ENCODE data around the gene SIPA1L3.

SIPA1L3 gene

GRCh38 chr19:38211151-38211591 lies 304.2 kb downstream of the SIPA1L3 start:
- Histone ChIP-seq H4K20me1 (ENCODE audit: insufficient read depth, low read length) (no peaks in the 10 kb centered on the region), H3F3A (ENCODE audit: insufficient read depth, low read length) (peaks cover 6% of the 10 kb centered on the region; the same call in 1 of the 2 replicates), H3K4me3 (ENCODE audit: low read length) (no peak overlapping the region), H3K9ac (ENCODE audit: low read length) (no peak overlapping the region), H3K27me3 (replicated peaks; ENCODE audit: insufficient read depth, low read length) (peaks cover 27% of the 10 kb centered on the region), H3K9me2 (replicated peaks; ENCODE audit: insufficient read depth, low read length) (no peaks in the 10 kb centered on the region), H3K36me3 (replicated peaks; ENCODE audit: insufficient read depth, low read length) (no peaks in the 10 kb centered on the region), H3K4me2 (ENCODE audit: low read depth, low read length) (no peak overlapping the region), H3K27ac (ENCODE audit: low read length) (no peak overlapping the region), H3K4me1 (ENCODE audit: low read length) (peaks cover 14% of the 10 kb centered on the region; the same call in 1 of the 2 replicates), H3K9me3 (replicated peaks; ENCODE audit: insufficient read depth, low read length) (no peaks in the 10 kb centered on the region), H2AFZ (ENCODE audit: low read length) (no peak overlapping the region), H3K79me2 (ENCODE audit: low read length) (no peaks in the 10 kb centered on the region)
- DNase-seq = no peak
- TF ChIP-seq EZH2 (optimal IDR thresholded peaks at IDR 0.05; ENCODE audit: low read depth, low read length) = no peak
- no peak for TF ChIP-seq CTCF (IDR thresholded peaks at IDR 0.05; ENCODE audit: low read length)
- no peak for TF ChIP-seq EZH2phosphoT487 (IDR thresholded peaks at IDR 0.05; ENCODE audit: low read length)

GRCh38 chr19:38211766-38212165 lies 304.8 kb downstream of the SIPA1L3 start:
- H3K9me2 ChIP-seq (replicated peaks; ENCODE audit: insufficient read depth, low read length) = no peaks in the 10 kb centered on the region
- no peaks in the 10 kb centered on the region for H4K20me1 ChIP-seq (ENCODE audit: insufficient read depth, low read length)
- peaks cover 14% of the 10 kb centered on the region; the same call in 1 of the 2 replicates for H3K4me1 ChIP-seq (ENCODE audit: low read length)
- no peak overlapping the region for H3K4me3 ChIP-seq (ENCODE audit: low read length)
- no peak overlapping the region for H2AFZ ChIP-seq (ENCODE audit: low read length)
- H3K9ac ChIP-seq (ENCODE audit: low read length) = no peak overlapping the region
- H3K27ac ChIP-seq (ENCODE audit: low read length) = no peak overlapping the region
- H3K9me3 ChIP-seq (replicated peaks; ENCODE audit: insufficient read depth, low read length) = no peaks in the 10 kb centered on the region
- no peaks in the 10 kb centered on the region for H3K79me2 ChIP-seq (ENCODE audit: low read length)
- H3F3A ChIP-seq (ENCODE audit: insufficient read depth, low read length) = peaks cover 6% of the 10 kb centered on the region; the same call in 1 of the 2 replicates
- no peaks in the 10 kb centered on the region for H3K36me3 ChIP-seq (replicated peaks; ENCODE audit: insufficient read depth, low read length)
- peaks cover 29% of the 10 kb centered on the region for H3K27me3 ChIP-seq (replicated peaks; ENCODE audit: insufficient read depth, low read length)
- DNase-seq = no peak
- no peak overlapping the region for H3K4me2 ChIP-seq (ENCODE audit: low read depth, low read length)
- TF ChIP-seq EZH2 (optimal IDR thresholded peaks at IDR 0.05; ENCODE audit: low read depth, low read length) = no peak

- Histone ChIP-seq H3K36me3 (replicated peaks; ENCODE audit: insufficient read depth, low read length) (no peaks in the 10 kb centered on the region), H4K20me1 (ENCODE audit: insufficient read depth, low read length) (no peaks in the 10 kb centered on the region), H3F3A (ENCODE audit: insufficient read depth, low read length) (peaks cover 6% of the 10 kb centered on the region; the same call in 1 of the 2 replicates), H3K4me1 (ENCODE audit: low read length) (peaks cover 14% of the 10 kb centered on the region; the same call in 1 of the 2 replicates), H3K27ac (ENCODE audit: low read length) (no peak overlapping the region), H3K9ac (ENCODE audit: low read length) (no peak overlapping the region), H3K79me2 (ENCODE audit: low read length) (no peaks in the 10 kb centered on the region), H2AFZ (ENCODE audit: low read length) (no peak overlapping the region), H3K9me2 (replicated peaks; ENCODE audit: insufficient read depth, low read length) (no peaks in the 10 kb centered on the region), H3K4me3 (ENCODE audit: low read length) (no peak overlapping the region), H3K9me3 (replicated peaks; ENCODE audit: insufficient read depth, low read length) (no peaks in the 10 kb centered on the region), H3K27me3 (replicated peaks; ENCODE audit: insufficient read depth, low read length) (peaks cover 29% of the 10 kb centered on the region), H3K4me2 (ENCODE audit: low read depth, low read length) (peak overlapping the region; percentile 14; the same call in 1 of the 2 replicates)
- TF ChIP-seq EZH2phosphoT487 (IDR thresholded peaks at IDR 0.05; ENCODE audit: low read length) (no peak), EZH2 (optimal IDR thresholded peaks at IDR 0.05; ENCODE audit: low read depth, low read length) (no peak), CTCF (IDR thresholded peaks at IDR 0.05; ENCODE audit: low read length) (no peak)
- DNase-seq = no peak
Measured at GRCh38 chr19:38213469-38213868, 306.5 kb downstream of the SIPA1L3 start.

- DNase-seq = peak; percentile 65
- Histone ChIP-seq H3K27ac (ENCODE audit: low read length) (peak overlapping the region; percentile 36; the same call in 1 of the 2 replicates), H3K4me2 (ENCODE audit: low read depth, low read length) (peak overlapping the region; percentile 14; the same call in 1 of the 2 replicates), H3K79me2 (ENCODE audit: low read length) (no peaks in the 10 kb centered on the region), H3F3A (ENCODE audit: insufficient read depth, low read length) (peaks cover 6% of the 10 kb centered on the region; the same call in 1 of the 2 replicates), H3K9ac (ENCODE audit: low read length) (no peak overlapping the region; the same call in 1 of the 2 replicates), H3K4me1 (ENCODE audit: low read length) (peaks cover 14% of the 10 kb centered on the region; the same call in 1 of the 2 replicates), H3K36me3 (replicated peaks; ENCODE audit: insufficient read depth, low read length) (no peaks in the 10 kb centered on the region), H4K20me1 (ENCODE audit: insufficient read depth, low read length) (no peaks in the 10 kb centered on the region), H3K27me3 (replicated peaks; ENCODE audit: insufficient read depth, low read length) (peaks cover 29% of the 10 kb centered on the region), H3K9me3 (replicated peaks; ENCODE audit: insufficient read depth, low read length) (no peaks in the 10 kb centered on the region), H2AFZ (ENCODE audit: low read length) (no peak overlapping the region), H3K4me3 (ENCODE audit: low read length) (no peak overlapping the region), H3K9me2 (replicated peaks; ENCODE audit: insufficient read depth, low read length) (no peaks in the 10 kb centered on the region)
- TF ChIP-seq EZH2phosphoT487 (IDR thresholded peaks at IDR 0.05; ENCODE audit: low read length) = no peak
- TF ChIP-seq EZH2 (optimal IDR thresholded peaks at IDR 0.05; ENCODE audit: low read depth, low read length) = no peak
- TF ChIP-seq CTCF (IDR thresholded peaks at IDR 0.05; ENCODE audit: low read length) = no peak
Measured at GRCh38 chr19:38213911-38214625, 307.1 kb downstream of the SIPA1L3 start.
